Measurements from ENCODE around the gene ERFL. TPM values are rescaled to one million over a fixed set of nuclear protein-coding genes. Genes with fewer than 3 reads are reported as not detected.

ERFL gene
- total and polyA plus RNA-seq, 2 donors (not counting 1 experiment from before 2014, with no cell fraction given), result 2.3 to 5.5 TPM

DNA sequence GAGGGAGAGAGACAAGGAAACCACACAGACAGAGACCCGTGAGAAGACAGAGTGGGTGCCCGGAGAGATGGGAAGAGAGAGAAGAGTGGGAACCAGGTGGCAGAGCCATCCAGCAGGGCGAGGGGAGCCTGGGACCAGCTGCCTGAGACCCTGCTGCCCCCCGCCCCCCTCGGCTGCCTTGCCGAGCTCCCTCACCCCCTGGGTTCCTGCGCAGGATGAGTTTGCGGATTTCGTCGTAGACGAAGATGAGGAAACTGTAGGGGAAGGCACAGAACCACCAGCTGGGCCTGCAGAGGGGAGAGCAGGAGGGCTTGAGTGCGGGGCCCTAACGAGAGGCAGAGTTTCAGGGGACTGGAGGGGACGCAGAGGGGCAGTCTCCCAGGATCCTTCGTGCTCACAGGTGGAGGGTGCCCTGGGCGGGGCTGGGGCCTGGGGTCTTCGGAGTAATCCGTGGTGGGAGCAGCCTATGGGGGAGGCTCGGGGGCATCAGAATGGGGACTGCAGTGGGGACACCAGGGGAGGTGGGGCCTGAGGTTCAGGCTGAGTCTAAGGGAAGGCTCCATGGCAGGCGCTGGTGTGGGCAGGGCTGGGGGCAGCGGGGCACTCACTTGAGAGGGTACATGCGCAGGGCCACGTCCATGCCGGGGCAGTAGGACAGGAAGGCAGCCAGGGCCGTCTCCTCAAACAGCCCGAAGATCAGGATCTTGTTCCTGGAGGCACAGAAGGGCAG, 39.0 kb upstream of the ERFL start:
- Histone ChIP-seq H3K9me3 (ENCODE audit: control extremely low read depth in 1 of 3, control insufficient read depth in 2 of 3, insufficient read depth in 1 of 3, low read length in 2 of 3) (no peaks in the 10 kb centered on the region), H3K79me2 (ENCODE audit: control insufficient read depth, insufficient read depth, low read length) (no peaks in the 10 kb centered on the region), H3K4me3 (ENCODE audit: control extremely low read depth in 1 of 5, extremely low read depth in 1 of 5, insufficient read depth in 1 of 5, low read depth in 2 of 5, low read length in 4 of 5) (no peak overlapping the region), H3K36me3 (replicated peaks in 1 of 2; ENCODE audit: control extremely low read depth in 1 of 2, control insufficient read depth in 1 of 2, extremely low read depth in 1 of 2, insufficient read depth in 2 of 2, low read length in 1 of 2) (no peaks in the 10 kb centered on the region), H3K27me3 (replicated peaks in 1 of 4; ENCODE audit: control extremely low read depth in 1 of 4, control insufficient read depth in 3 of 4, insufficient read depth in 4 of 4, low read length in 3 of 4) (no peaks in the 10 kb centered on the region), H3K27ac (ENCODE audit: low read length in 2 of 2) (no peak overlapping the region), H4K20me1 (ENCODE audit: control insufficient read depth, insufficient read depth, low read length, poor library complexity, severe bottlenecking) (no peaks in the 10 kb centered on the region), H2AFZ (ENCODE audit: insufficient read depth, low read depth, low read length, poor library complexity, severe bottlenecking) (no peak overlapping the region), H3K9ac (ENCODE audit: low read length) (no peak overlapping the region), H3K4me1 (ENCODE audit: control insufficient read depth in 2 of 2, insufficient read depth in 2 of 2, low read length in 2 of 2) (no peaks in the 10 kb centered on the region), H3K4me2 (replicated peaks; ENCODE audit: low read depth, low read length, poor library complexity, severe bottlenecking) (no peak overlapping the region)
- peaks cover 6% of the 10 kb centered on the region for H3K27me3 Mint-ChIP-seq
- DNase-seq, result no peak
- intact Hi-C loops (cut with micrococcal nuclease), result no loop called here
- 54% methylated on average over 25 of the region's 26 CpGs for WGBS (ENCODE audit: insufficient coverage)
- TF ChIP-seq, protein P1, sequence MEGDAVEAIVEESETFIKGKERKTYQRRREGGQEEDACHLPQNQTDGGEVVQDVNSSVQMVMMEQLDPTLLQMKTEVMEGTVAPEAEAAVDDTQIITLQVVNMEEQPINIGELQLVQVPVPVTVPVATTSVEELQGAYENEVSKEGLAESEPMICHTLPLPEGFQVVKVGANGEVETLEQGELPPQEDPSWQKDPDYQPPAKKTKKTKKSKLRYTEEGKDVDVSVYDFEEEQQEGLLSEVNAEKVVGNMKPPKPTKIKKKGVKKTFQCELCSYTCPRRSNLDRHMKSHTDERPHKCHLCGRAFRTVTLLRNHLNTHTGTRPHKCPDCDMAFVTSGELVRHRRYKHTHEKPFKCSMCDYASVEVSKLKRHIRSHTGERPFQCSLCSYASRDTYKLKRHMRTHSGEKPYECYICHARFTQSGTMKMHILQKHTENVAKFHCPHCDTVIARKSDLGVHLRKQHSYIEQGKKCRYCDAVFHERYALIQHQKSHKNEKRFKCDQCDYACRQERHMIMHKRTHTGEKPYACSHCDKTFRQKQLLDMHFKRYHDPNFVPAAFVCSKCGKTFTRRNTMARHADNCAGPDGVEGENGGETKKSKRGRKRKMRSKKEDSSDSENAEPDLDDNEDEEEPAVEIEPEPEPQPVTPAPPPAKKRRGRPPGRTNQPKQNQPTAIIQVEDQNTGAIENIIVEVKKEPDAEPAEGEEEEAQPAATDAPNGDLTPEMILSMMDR (IDR thresholded peaks at IDR 0.05), result no peak
- TF ChIP-seq EZH2 (IDR thresholded peaks at IDR 0.05; ENCODE audit: borderline replicate concordance, insufficient read depth, low read depth, low read length, poor library complexity, severe bottlenecking), result no peak
- POLR2A ChIA-PET, result no interaction called here
- no peak for ATAC-seq (ENCODE audit: low read depth)
- H3K27ac Mint-ChIP-seq, result no peak overlapping the region
- no peaks in the 10 kb centered on the region for H3K4me1 Mint-ChIP-seq
- no peak overlapping the region for H3K4me3 Mint-ChIP-seq
- H3K9me3 Mint-ChIP-seq (ENCODE audit: insufficient read depth), result no peaks in the 10 kb centered on the region
- CTCF ChIA-PET, result no interaction called here

DNA sequence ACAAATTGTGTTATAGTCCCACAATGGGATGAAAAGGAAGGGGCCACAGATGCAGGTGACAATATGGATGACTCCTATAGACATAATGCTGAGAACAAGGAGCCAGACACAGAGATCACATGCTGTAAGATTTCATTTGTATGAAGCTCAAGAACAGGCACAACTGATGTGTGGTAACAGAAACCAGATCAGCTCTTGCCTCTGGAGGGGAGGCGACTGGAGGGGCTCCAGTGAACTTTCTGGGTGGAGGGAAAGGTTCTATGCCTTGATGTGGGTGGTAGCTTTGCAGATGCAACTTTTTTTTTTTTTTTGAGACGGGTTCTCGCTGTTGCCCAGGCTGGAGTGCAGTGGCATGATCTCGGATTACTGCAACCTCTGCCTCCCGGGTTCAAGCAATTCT, 36.9 kb upstream of the ERFL start:
- Mint-ChIP-seq H3K4me3 (no peak overlapping the region), H3K4me1 (no peaks in the 10 kb centered on the region), H3K27ac (no peak overlapping the region), H3K27me3 (peaks cover 6% of the 10 kb centered on the region), H3K9me3 (ENCODE audit: insufficient read depth) (no peaks in the 10 kb centered on the region)
- CTCF ChIA-PET, result interaction anchor here (0.7 kb wide), 1 partner anchor 35 kb away, joined by 5 read pairs; no protein-coding TSS in a partner anchor
- POLR2A ChIA-PET, result interaction anchor here (0.6 kb wide), 1 partner anchor 15 kb away, joined by 3 read pairs; no protein-coding TSS in a partner anchor
- Histone ChIP-seq H3K4me3 (ENCODE audit: control extremely low read depth in 1 of 5, extremely low read depth in 1 of 5, insufficient read depth in 1 of 5, low read depth in 2 of 5, low read length in 4 of 5) (no peak overlapping the region), H3K79me2 (ENCODE audit: control insufficient read depth, insufficient read depth, low read length) (no peaks in the 10 kb centered on the region), H3K4me1 (ENCODE audit: control insufficient read depth in 2 of 2, insufficient read depth in 2 of 2, low read length in 2 of 2) (no peaks in the 10 kb centered on the region), H3K27ac (ENCODE audit: low read length in 2 of 2) (no peak overlapping the region), H3K36me3 (replicated peaks in 1 of 2; ENCODE audit: control extremely low read depth in 1 of 2, control insufficient read depth in 1 of 2, extremely low read depth in 1 of 2, insufficient read depth in 2 of 2, low read length in 1 of 2) (no peaks in the 10 kb centered on the region), H3K9me3 (ENCODE audit: control extremely low read depth in 1 of 3, control insufficient read depth in 2 of 3, insufficient read depth in 1 of 3, low read length in 2 of 3) (no peaks in the 10 kb centered on the region), H2AFZ (ENCODE audit: insufficient read depth, low read depth, low read length, poor library complexity, severe bottlenecking) (no peak overlapping the region), H4K20me1 (ENCODE audit: control insufficient read depth, insufficient read depth, low read length, poor library complexity, severe bottlenecking) (no peaks in the 10 kb centered on the region), H3K9ac (ENCODE audit: low read length) (no peak overlapping the region), H3K4me2 (replicated peaks; ENCODE audit: low read depth, low read length, poor library complexity, severe bottlenecking) (no peak overlapping the region), H3K27me3 (replicated peaks in 1 of 4; ENCODE audit: control extremely low read depth in 1 of 4, control insufficient read depth in 3 of 4, insufficient read depth in 4 of 4, low read length in 3 of 4) (no peaks in the 10 kb centered on the region)
- intact Hi-C loops (cut with micrococcal nuclease), result no loop called here
- TF ChIP-seq, protein P1 (IDR thresholded peaks at IDR 0.05), result no peak
- TF ChIP-seq EZH2 (IDR thresholded peaks at IDR 0.05; ENCODE audit: borderline replicate concordance, insufficient read depth, low read depth, low read length, poor library complexity, severe bottlenecking), result no peak
- WGBS (ENCODE audit: insufficient coverage), result 98% methylated on average over 5 of the region's 5 CpGs
- DNase-seq (no peak), ATAC-seq (ENCODE audit: low read depth) (no peak)
